Adrenal gland (tissue), 12 donors: ENCODE data around the gene SMIM15. TPM values are rescaled to one million over a fixed set of nuclear protein-coding genes. Genes with fewer than 3 reads are reported as not detected.

Experiments
- DNase-seq, 7 donors: peaks; one replicate each; pipeline ENCODE4 v3.0.0-alpha.2; 2019 to 2020
- H3K27ac ChIP-seq, 5 donors: fragments of 200-600 bp; sonication (generic) in 4 of 5; 1 replicate in 3 of 5; 2 replicates in 2 of 5; pipeline versions ENCODE4 v1.5.1 to v1.8.0; 2016 to 2020; ENCODE audit warnings: mild to moderate bottlenecking in 1 of 5
- H3K27me3 ChIP-seq: fragments of 200-600 bp; 2 replicates; pipeline ENCODE4 v1.8.0; 2021
- H3K36me3 ChIP-seq, 2 donors: fragments of 200-600 bp; replicated peaks in 1 of 2; 1 replicate in 1 of 2; 2 replicates in 1 of 2; pipeline versions ENCODE4 v1.5.1 to v1.8.0; 2018 to 2022
- H3K4me1 ChIP-seq, 2 donors: fragments of 200-600 bp; replicated peaks in 1 of 2; 1 replicate in 1 of 2; 2 replicates in 1 of 2; pipeline versions ENCODE4 v1.5.1 to v1.8.0; 2018 to 2021
- H3K4me3 ChIP-seq, 4 donors: fragments of 200-600 bp; sonication (generic) in 3 of 4; one replicate each; pipeline ENCODE4 v1.5.1; 2016 to 2018
- H3K9me3 ChIP-seq, 3 donors: fragments of 200-600 bp; sonication (generic) in 1 of 3; replicated peaks in 1 of 3; 1 replicate in 2 of 3; 2 replicates in 1 of 3; pipeline versions ENCODE4 v1.5.1 to v1.8.0; 2016 to 2021
- CTCF ChIP-seq, 6 experiments: fragments of 450-650 bp in 4 of 6; fragments of 200-600 bp in 2 of 6; sonication (generic) in 1 of 6; IDR thresholded peaks; 1 replicate in 5 of 6; 2 replicates in 1 of 6; pipeline versions ENCODE4 v1.5.1 to v1.8.0; 2016 to 2021; ENCODE audit warnings: antibody characterized with exemption in 6 of 6, mild to moderate bottlenecking in 2 of 6, moderate library complexity in 1 of 6
- POLR2A ChIP-seq, 2 donors: fragments of 450-650 bp; IDR thresholded peaks; one replicate each; pipeline ENCODE4 v1.6.1; 2017; ENCODE audit warnings: antibody characterized with exemption in 2 of 2, mild to moderate bottlenecking in 2 of 2, moderate library complexity in 1 of 2
- WGBS, 4 donors: extraction: QIAGEN DNeasy Blood & Tissue Kit in 2 of 4; methylation state at CpG; one replicate each; pipeline versions ENCODE4 v1.1.5 to v1.1.7; 2013 to 2017; 5-methylcytosine and 5-hydroxymethylcytosine counted together
- intact Hi-C, 2 donors: fragments of 100-400 bp; cut with DNase I; formaldehyde crosslinking; loops; one replicate each; pipeline versions ENCODE4 v1.14.1 to v1.15.0; 2022 to 2023
- polyA plus RNA-seq, 3 donors: library from polyadenylated mRNA; stranded (reverse); fragments of 200-250 nt in 2 of 3; fragments of 350-450 nt in 1 of 3; fragmentation: Illumina TruSeq in 1 of 3; extraction: RNeasy Lipid Tissue Mini Kit (QIAGEN cat#74804) in 1 of 3; gene quantifications; one replicate each; pipeline ENCODE4 v1.2.3, GENCODE V29; 2013 to 2014
- total RNA-seq, 9 donors: library from RNA; depleted of rRNA in 4 of 9; stranded (reverse); fragments of >200 nt in 4 of 9; fragments of 120-200 nt in 1 of 9; fragmentation: NEBNext Ultra II Directional in 1 of 9; extraction: Animal tissue kit (Norgen Biotek cat#: 25700) in 1 of 9; gene quantifications; one replicate each; pipeline versions ENCODE4 v1.1.0 to v1.2.4, GENCODE V29; 2013 to 2023
- donor health status: healthy with polysubstance abuse.
- donor health status: Bipolar disorder and iron deficiency.
- donor health status: DM: yes; HTN: yes; CAD: no.
- donor health status: DM: no; HTN: no; CAD: no.
- donor health status: DM: no; HTN: no; CAD: no.
- donor health status: DM: yes; HTN: yes; CAD: no.

SMIM15 gene
- total and polyA plus RNA-seq, 12 donors: 19.1 to 83.9 (median 50.3) TPM

- H3K4me1 ChIP-seq: no peaks in the 10 kb centered on the region
- DNase-seq: no peak
- no peak for TF ChIP-seq CTCF (IDR thresholded peaks at IDR 0.05)
- no peak for TF ChIP-seq POLR2A (IDR thresholded peaks at IDR 0.05)
- WGBS, 4 donors: 93 to 100% (median 96%) methylated on average over 1 of the region's 1 CpG
- H3K27ac ChIP-seq: no peak overlapping the region
- no peak overlapping the region for H3K4me3 ChIP-seq
- H3K27me3 ChIP-seq: no peaks in the 10 kb centered on the region
- intact Hi-C loops: no loop called here
- no peaks in the 10 kb centered on the region for H3K36me3 ChIP-seq
- no peaks in the 10 kb centered on the region for H3K9me3 ChIP-seq
Measured at GRCh38 chr5:61142391-61142790, 19.9 kb downstream of the SMIM15 start.

GRCh38 chr5:61141801-61142200, 20.5 kb downstream of the SMIM15 start:
- no peak for DNase-seq
- Histone ChIP-seq H3K36me3 (no peaks in the 10 kb centered on the region), H3K4me3 (no peak overlapping the region), H3K27me3 (no peaks in the 10 kb centered on the region), H3K4me1 (no peaks in the 10 kb centered on the region), H3K9me3 (no peaks in the 10 kb centered on the region), H3K27ac (no peak overlapping the region)
- TF ChIP-seq CTCF (IDR thresholded peaks at IDR 0.05): no peak
- WGBS, 4 donors: 84 to 94% (median 87%) methylated on average over 1 of the region's 1 CpG
- intact Hi-C loops: no loop called here

DNA sequence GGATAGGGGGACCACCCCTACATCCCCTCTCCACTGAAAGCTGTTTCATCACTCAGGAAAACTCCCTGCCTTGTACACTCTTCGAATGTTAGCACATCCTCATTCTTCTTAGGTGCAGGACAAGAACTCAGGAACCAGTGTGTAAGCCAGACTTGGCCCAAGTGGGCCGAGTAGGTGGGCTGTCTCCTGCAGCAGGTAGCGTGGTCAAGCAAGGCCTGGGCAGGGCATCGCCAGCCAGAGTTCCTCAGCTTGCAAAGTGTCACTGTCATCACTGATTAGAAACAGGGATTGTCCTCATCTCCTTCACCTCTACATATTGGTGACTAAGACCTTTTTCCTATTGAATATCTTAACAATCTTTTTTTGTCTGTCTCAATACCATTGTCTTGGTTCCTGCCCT, 22.3 kb downstream of the SMIM15 start:
- Histone ChIP-seq H3K9me3 (no peaks in the 10 kb centered on the region), H3K27me3 (no peaks in the 10 kb centered on the region), H3K36me3 (no peaks in the 10 kb centered on the region), H3K27ac (no peak overlapping the region), H3K4me3 (no peak overlapping the region), H3K4me1 (no peaks in the 10 kb centered on the region)
- WGBS, 4 donors: 93 to 98% (median 96%) methylated on average over 4 of the region's 4 CpGs
- no peak for DNase-seq
- intact Hi-C loops: no loop called here
- TF ChIP-seq POLR2A (IDR thresholded peaks at IDR 0.05) (no peak), CTCF (IDR thresholded peaks at IDR 0.05) (no peak)

DNA sequence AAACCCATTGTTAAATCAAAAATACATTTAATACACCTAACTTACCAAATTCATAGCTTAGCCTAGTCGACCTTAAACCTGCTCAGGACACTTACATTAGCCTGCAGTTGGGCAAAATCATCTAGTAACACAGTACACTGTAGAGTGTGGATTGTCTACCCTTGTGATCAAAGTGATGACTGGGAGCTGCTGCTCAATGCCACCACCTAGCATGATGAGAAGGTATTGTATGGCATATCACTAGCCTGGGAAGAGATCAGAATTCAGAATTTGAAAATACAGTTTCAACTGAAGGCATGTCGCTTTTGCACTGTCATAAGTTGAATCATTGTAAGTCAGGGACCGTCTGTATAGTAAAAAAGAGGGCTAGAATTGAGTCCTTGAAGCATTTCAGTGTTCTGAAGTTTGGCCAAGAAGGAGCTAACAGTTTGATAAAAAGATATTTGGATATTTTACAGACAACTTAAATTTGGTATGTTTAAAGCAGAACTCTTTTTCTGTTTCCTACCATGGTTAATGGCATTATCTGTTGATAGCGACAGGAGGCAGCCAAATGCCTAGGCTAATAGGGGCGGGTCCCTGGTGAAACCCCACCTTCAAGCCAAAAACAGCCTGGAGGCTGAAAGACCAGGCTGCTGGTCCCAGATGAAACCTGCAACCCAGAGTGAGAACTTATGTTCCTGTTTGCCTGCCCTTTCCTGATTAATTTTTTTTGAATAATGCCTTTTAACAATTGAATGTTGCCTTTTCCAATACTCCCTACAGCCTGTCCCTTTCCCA, 23.0 kb downstream of the SMIM15 start:
- Histone ChIP-seq H3K36me3 (no peaks in the 10 kb centered on the region), H3K9me3 (no peaks in the 10 kb centered on the region), H3K4me1 (no peaks in the 10 kb centered on the region), H3K4me3 (no peak overlapping the region), H3K27me3 (no peaks in the 10 kb centered on the region), H3K27ac (no peak overlapping the region)
- WGBS, 4 donors: 69 to 80% (median 73%) methylated on average over 5 of the region's 5 CpGs
- TF ChIP-seq POLR2A (IDR thresholded peaks at IDR 0.05): no peak
- TF ChIP-seq CTCF (IDR thresholded peaks at IDR 0.05): peak in 3 of 6 experiments; percentile 10 to 24 (median 18)
- intact Hi-C loops: no loop called here
- DNase-seq: peak in 1 of 7 donors; percentile 7
